HG03066 (cell line): Measurements from ENCODE around the gene APBB3.
A peak's percentile ranks its signal among the peaks of the same experiment; 100 is the strongest.

Experiments
- ATAC-seq: cut with Tn5 transposase; IDR thresholded peaks from one replicate; pipeline ENCODE4 v1.9.1; 2021; ENCODE audit warnings: low read depth; ENCODE audit not compliant: unreplicated experiment

Gene APBB3

DNA sequence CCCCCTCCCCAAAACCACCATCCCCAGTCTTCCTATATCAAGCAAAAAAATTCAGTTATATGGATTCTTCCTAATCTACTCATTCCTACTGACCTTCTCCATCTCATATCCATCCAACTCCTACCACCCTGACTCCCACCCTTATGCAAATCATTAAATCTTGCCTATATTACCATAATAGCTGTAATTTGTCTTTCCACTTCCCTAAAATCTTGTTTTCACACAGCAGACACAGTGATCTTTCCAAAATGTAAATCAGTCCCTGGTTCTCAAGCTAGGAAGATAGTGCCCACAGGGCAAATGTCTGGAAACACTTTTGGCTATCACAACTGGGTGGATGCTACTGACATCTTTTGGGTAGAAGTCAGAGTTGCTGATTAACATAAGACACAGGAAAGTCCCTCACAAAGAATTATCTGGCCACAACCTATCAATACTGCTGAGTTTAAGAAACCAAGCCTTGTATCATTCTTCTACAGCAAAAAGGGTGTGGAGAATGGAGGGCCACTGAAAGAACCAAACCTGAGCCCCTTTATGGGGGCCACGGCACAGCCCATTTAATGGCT, 8.6 kb downstream of the APBB3 start:
- ATAC-seq, result no peak

DNA sequence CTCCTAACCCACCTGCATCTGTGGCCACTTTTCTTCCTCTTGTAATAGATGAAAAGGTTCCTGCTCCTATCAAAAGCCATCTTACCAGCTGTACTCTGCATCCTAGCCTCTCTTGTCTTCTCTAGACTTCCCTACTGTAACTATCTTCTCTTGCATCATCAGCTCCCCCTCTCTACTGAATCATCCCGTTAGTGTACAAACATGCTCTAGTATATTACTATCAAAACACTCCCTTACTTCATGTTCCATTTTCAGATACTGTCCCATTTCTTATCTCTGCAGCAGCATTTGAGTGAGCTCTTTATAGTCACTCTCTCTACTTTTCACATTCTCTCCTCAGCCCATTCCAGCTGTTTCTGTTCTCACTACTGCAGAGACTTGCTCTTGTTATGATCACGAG, 9.9 kb downstream of the APBB3 start:
- no peak for ATAC-seq

- no peak for ATAC-seq
Measured at GRCh38 chr5:140553657-140554056, 10.7 kb downstream of the APBB3 start.

DNA sequence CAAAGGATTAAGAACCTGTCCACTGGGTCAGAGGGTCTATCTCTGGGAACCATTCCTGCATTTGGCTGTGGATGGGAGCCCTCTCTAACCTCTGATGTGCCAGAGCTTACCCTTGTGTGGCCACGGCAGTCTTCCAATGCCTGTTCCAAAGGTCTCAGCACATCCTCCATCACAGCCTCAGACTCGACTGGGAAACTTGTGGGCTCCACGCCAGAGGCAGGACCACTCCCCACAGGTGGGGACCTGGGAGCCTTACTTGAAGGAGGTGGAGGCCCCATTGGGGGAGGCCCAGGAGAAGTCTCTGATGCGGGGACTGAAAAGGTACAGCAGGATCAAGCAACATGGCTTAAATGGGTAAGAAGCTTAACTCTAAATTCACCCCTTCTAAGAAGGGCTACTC, 12.5 kb downstream of the APBB3 start:
- no peak for ATAC-seq

DNA sequence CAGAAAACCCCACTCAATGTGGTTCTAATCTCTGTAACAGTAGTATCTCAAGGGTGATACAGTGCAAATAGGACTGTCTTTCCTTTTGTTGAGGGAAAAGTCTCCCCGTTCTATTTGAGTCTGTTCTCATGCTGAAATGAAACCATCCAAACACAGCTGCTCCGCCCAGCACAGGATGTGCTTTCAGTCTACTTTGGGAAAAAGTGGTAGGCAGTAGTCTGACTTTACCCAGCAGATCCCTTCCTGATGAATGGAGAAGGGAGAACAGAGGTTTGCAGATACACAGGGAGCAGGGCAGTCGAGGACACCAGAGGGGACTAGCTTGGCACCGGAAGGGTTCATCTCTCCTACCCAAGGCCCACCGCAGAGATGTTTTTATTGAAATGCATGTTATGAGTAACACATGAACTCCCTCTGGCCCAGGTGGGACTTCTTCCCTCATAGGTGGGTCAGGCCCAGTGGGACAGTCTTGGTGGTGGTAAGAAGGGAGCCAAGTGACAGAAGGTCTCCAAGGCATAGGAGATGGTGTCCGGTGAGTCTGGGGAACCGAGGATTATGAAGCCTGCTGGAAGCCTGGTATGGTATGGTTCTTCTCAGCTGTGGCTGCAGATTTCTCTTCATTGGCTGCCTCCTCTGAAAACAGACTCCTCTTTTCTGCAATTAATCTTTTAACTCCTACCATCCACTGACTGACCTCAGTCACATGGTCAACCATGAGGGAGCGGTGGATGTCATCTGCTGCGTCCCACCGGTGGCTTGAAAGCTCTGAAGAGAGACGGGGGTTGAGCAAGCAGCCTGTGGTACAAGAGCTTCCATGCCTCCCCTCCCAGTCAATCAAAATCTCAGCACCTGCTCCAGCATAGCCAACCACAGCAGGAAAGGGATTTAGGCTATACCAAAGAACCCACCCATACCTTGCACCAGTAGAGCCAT, 14.0 kb downstream of the APBB3 start:
- no peak for ATAC-seq

DNA sequence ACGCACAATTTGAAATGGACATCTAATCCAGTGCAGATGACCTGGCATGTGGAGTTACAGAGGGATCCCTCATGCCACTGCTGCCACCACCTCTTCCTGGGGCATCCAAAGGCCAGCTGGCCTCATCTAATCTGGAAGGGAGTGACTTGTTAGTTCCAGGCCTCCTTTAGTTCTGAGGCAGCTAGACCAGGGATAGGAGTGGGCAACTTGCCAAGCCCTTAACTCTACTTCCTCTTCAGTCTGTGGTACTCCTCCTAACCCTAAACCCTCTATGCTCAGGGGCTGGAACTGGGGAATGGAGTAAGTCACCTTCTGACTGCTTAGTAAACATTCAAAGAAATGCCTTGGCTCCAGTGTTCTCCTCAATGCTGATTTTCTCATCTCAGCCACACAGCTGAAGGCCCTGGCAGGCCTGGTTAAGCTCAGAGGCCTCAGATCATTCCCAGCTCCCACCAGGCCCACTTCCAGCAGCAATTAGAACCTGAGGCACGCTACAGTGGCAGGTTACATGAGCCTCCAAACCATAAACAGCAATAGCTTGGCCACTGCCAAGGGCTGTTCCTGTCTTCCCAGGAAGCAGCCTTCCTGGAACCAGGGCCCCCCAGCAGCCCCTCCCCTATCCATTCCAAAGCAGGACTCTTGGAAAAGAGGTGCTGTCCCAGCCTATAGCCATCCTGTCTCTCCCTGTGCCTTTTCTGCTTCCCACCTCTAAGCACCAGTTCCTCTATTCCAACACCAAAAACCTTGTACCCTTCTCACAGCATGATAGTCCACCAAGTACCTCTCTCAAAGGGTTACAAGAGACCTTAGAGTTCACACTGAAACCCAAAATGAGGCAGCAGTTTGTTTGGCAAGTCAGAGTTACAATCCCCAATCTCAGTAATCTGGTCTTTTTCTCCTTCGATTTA, 14.9 kb downstream of the APBB3 start:
- no peak for ATAC-seq

DNA sequence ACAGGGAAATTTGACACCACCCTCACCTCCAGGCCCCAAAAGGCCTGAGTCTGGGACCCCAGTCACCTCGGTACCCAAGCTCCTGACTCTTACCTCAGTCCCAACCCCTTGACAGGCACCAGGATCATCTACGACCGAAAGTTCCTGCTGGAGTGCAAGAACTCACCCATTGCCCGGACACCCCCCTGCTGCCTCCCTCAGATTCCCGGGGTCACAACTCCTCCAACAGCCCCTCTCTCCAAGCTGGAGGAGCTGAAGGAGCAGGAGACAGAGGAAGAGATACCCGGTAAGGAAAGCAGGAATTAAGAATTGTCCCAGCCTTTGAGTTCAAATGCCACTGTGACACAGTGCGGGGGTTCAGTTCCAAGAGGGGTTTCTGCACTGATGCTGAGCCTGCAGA, 15.6 kb downstream of the APBB3 start:
- no peak for ATAC-seq

DNA sequence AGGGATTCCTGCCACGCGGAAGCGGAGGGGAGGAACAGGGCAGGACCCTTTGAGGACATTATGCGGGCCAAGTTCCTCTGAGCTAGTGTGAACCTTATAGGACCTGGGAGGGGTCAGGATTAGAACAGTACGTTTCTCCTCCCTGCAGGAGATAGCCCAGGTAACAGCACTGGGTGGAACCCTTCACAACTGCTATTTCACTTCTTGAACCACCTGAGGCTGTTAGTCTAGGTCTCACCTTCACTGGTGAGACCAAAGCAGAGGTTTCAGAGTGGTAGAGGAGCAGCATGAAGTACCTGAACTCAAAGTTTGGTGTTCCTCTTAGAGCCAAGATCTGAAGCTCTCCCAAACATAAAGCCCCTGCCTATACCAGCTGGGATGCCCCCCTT, 16.1 kb downstream of the APBB3 start:
- ATAC-seq, result no peak

GRCh38 chr5:140547508-140548299, 16.7 kb downstream of the APBB3 start, which contains the start of gene EIF4EBP3:
TSS of gene EIF4EBP3 (plus strand) at chr5:140547662. CDS start at chr5:140547738, 76 bp downstream.
- ATAC-seq, result peak; percentile 99

DNA sequence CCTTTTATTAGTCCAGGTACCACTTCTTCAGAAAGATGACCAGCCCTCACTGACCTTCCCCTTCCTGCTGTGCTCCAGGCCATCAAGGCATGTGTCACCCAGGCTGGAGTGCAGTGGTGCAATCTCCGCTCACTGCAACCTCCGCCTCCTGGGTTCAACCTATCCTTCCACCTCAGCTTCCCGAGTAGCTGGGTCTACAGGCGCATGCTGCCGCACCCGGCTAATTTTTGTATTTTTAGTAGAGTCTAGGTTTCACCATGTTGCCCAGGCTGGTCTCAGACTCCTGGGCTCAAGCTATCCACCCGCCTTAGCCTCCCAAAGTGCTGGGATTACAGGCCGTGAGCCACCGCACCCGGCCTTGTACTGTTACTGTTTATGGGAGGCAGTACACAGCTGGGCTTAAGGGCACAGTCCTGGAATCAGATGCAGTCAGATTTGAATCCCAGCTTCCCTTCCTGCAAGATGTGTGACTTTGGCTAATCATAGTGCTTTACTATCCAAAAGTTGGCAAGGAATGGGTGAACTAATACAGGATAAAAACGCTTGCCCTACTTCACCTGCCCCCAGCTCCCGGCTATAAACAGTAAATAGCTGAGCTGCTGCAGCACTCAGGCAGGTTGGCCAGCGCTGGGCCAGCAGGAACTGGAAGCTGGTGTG, 17.4 kb downstream of the APBB3 start:
- no peak for ATAC-seq

GRCh38 chr5:140545606-140546005, 18.8 kb downstream of the APBB3 start:
- ATAC-seq, result no peak

DNA sequence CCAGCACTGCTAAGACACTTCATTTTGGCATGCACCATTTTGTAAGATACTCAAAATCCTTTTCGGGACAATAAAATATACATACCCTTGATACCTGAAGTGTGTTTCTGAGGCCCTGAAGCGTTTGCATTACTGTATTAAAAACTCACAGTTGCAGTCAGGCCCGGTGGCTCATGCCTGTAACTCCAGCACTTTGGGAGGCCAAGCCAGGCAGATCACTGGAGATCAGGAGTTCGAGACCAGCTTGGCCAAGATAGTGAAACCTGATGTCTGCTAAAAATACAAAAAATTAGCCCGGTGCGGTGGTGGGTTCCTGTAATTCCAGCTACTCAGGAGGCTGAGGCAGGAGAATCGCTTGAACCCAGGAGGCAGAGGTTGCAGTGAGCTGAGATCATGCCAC, 19.4 kb downstream of the APBB3 start:
- no peak for ATAC-seq

GRCh38 chr5:140542972-140543371, 21.4 kb downstream of the APBB3 start:
- ATAC-seq, result no peak

- no peak for ATAC-seq
Measured at GRCh38 chr5:140540227-140540626, 24.2 kb downstream of the APBB3 start.

- ATAC-seq, result no peak
Measured at GRCh38 chr5:140524003-140524402, 40.4 kb downstream of the APBB3 start.

DNA sequence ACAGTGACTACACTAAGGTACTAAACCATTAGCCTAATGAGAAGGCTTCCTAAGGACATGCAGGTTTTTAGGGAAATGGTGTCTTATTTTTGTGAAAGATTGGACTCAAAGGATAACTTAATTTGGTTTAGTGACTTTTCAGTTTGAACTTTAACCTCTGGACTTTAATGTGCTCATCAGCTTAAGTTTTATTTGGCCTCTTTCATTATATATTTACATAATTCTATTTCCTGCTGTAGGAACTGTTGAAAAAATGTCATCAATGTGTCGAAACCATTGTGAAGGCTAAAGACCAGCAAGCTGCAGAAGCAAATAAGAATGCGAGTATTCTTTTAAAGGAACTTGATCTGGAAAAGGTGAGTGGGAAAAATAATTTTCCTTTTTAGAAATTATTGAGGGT, 51.3 kb downstream of the APBB3 start:
- no peak for ATAC-seq

DNA sequence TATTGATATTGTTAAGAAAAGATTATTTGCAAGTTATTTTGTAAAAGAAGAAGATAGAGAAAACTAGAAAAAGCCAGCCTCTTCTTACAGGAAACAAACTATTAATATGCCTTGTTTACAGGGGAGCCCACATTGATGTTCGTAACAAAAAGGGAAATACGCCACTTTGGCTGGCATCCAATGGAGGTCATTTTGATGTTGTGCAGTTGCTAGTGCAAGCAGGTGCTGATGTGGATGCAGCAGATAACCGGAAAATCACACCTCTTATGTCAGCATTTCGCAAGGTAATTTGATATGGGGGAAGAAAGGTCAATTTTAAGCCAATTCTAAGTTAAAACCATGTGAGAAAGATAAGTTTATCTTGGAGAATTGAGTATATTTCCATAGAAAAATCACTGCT, 54.5 kb downstream of the APBB3 start:
- ATAC-seq, result no peak
